Thymus (tissue), 11 donors: Measurements from ENCODE around the gene PRPF6. TPM values are rescaled to one million over a fixed set of nuclear protein-coding genes. Genes with fewer than 3 reads are reported as not detected.

Source experiments
- DNase-seq, 9 donors: peaks; one replicate each; pipeline ENCODE4 v3.0.0-alpha.2; 2013; ENCODE audit warnings: low spot score in 9 of 9, low read depth in 6 of 9, missing footprints in 1 of 9
- H3K27ac ChIP-seq, 2 donors: one replicate each; pipeline ENCODE4 v1.5.1; 2013; ENCODE audit warnings: control low read depth in 1 of 2, low read depth in 1 of 2, low read length in 1 of 2, mild to moderate bottlenecking in 1 of 2, moderate library complexity in 1 of 2
- H3K27me3 ChIP-seq, 2 donors: one replicate each; pipeline ENCODE4 v1.5.1; 2013; ENCODE audit warnings: low read length in 1 of 2; ENCODE audit not compliant: control insufficient read depth in 2 of 2, insufficient read depth in 1 of 2
- H3K36me3 ChIP-seq, 2 donors: one replicate each; pipeline ENCODE4 v1.5.1; 2013; ENCODE audit warnings: low read length in 1 of 2, mild to moderate bottlenecking in 1 of 2, moderate library complexity in 1 of 2; ENCODE audit not compliant: control insufficient read depth in 2 of 2, insufficient read depth in 2 of 2
- H3K4me1 ChIP-seq, 2 donors: one replicate each; pipeline ENCODE4 v1.5.1; 2013; ENCODE audit warnings: low read length in 2 of 2; ENCODE audit not compliant: control insufficient read depth in 2 of 2, insufficient read depth in 2 of 2
- H3K4me3 ChIP-seq, 2 donors: one replicate each; pipeline ENCODE4 v1.5.1; 2013; ENCODE audit warnings: low read length in 2 of 2, control low read depth in 1 of 2, mild to moderate bottlenecking in 1 of 2
- H3K9me3 ChIP-seq, 2 donors: one replicate each; pipeline ENCODE4 v1.5.1; 2013; ENCODE audit warnings: low read length in 1 of 2, mild to moderate bottlenecking in 1 of 2; ENCODE audit not compliant: control insufficient read depth in 2 of 2, insufficient read depth in 1 of 2
- WGBS: extraction: QIAGEN DNeasy Blood & Tissue Kit; methylation state at CpG from one replicate; pipeline ENCODE4 v1.1.7; 2013; 5-methylcytosine and 5-hydroxymethylcytosine counted together
- polyA plus RNA-seq: library from polyadenylated mRNA; stranded (reverse); fragments of 200-250 nt; gene quantifications from one replicate; pipeline ENCODE4 v1.2.3, GENCODE V29; 2013
- total RNA-seq: library from RNA; stranded (reverse); fragments of 120-200 nt; gene quantifications from one replicate; pipeline ENCODE4 v1.2.4, GENCODE V29; 2013
- donor health status: healthy.

Gene PRPF6
- total and polyA plus RNA-seq, 2 donors, result 45.1 to 56.1 TPM

DNA sequence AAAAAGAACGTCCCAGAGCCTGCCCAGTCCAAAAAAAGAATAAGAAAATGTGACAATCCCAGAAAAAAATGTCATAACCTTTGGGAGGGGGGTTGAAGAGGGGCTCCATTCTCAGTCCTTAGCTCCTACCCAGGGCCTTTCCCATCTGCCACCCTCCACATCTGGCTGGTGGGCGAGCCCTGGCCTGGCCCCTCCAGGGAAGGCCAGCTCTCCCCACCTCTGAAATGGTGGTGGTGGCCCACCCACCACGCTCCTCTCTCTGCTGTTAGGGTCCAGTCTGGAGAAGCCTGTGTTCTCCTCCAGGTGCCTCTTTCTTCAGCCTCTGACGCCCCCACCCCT is 98.0 kb downstream of the PRPF6 start:
- Histone ChIP-seq H3K4me1 (peaks cover 37 to 66% of the 10 kb centered on the region in 2 donors), H3K27ac (peak overlapping the region; percentile 62 to 93), H3K27me3 (peaks cover 17 to 49% of the 10 kb centered on the region in 2 donors), H3K9me3 (peaks cover 1 to 8% of the 10 kb centered on the region in 2 donors), H3K36me3 (peaks cover 17 to 22% of the 10 kb centered on the region in 2 donors), H3K4me3 (peak overlapping the region; percentile 71 to 83)
- WGBS, result 2% methylated on average over 4 of the region's 4 CpGs
- DNase-seq, result no peak

DNA sequence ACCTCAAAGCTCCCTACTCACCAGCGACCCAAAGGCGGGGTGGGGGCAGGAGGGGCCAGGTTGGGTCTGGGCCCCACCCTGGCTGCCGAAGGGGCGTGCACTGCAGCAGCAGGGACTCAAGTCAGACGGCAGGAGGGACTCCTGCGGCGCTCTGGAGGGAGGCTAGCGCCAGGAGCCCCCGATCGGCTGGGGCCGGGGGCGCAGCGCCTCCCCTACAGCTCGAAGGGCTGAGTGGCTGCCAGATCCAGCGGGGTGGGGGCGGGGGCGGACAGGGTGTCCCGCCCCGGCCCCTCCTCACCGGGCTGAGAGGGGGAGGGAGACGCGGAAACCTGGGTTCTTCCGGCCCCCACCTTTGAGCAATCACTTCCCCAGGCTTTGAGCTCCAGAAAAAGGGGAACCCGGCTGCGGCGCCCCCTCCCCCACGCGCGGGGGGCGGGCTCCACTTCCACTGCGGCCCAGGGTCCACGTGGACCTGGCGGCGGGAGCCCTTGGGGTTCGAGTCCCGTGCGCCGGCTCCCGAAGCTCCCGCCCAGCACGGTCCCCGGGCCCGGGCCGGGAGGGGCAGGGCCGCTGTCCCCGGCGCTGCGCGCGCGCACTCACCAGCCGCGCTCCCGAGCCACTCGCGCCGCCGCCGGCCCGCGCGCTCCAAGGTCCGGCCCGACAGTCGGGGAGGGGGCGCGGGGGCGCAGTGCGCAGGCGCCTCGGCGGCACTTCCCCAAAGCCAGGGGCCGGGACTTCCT is 98.5 kb downstream of the PRPF6 start, which contains the start of gene RGS19:
TSS of gene RGS19 (minus strand) at position 246 of the 740 bp plus-strand sequence. CDS start 2,632 bp downstream, outside the sequence.
- H3K4me1 ChIP-seq, result peaks cover 43 to 70% of the 10 kb centered on the region in 2 donors
- WGBS, result under 1% methylated on average over 73 of the region's 73 CpGs

GRCh38 chr20:64080013-64080812 is 99.3 kb downstream of the PRPF6 start, which contains the start of gene OPRL1:
OPRL1 (plus strand) TSS chr20:64080082; CDS start chr20:64092721, 12,639 bp downstream.
- Histone ChIP-seq H3K9me3 (peaks cover 1 to 8% of the 10 kb centered on the region in 2 donors), H3K4me3 (peak within 1 kb of the TSS; percentile 71 to 83), H3K36me3 (peaks cover 4 to 9% of the 10 kb centered on the region in 2 donors), H3K4me1 (peaks cover 43 to 74% of the 10 kb centered on the region in 2 donors), H3K27ac (peak within 1 kb of the TSS; percentile 62 to 93), H3K27me3 (peaks cover 30 to 62% of the 10 kb centered on the region in 2 donors)
- peak in 1 of 9 donors; percentile 51 for DNase-seq
- WGBS, result 7% methylated on average over 62 of the region's 62 CpGs

More for the DNA sequence above, 98.5 kb downstream of the PRPF6 start, which contains the start of gene RGS19:
- Histone ChIP-seq H3K4me3 (peak within 1 kb of the TSS; percentile 71 to 83), H3K27ac (peak within 1 kb of the TSS; percentile 93 to 95), H3K36me3 (peaks cover 12 to 17% of the 10 kb centered on the region in 2 donors), H3K27me3 (peaks cover 23 to 54% of the 10 kb centered on the region in 2 donors), H3K9me3 (peaks cover 1 to 8% of the 10 kb centered on the region in 2 donors)
- DNase-seq, result peak in 4 of 9 donors; percentile 47 to 85 (median 70)

DNA sequence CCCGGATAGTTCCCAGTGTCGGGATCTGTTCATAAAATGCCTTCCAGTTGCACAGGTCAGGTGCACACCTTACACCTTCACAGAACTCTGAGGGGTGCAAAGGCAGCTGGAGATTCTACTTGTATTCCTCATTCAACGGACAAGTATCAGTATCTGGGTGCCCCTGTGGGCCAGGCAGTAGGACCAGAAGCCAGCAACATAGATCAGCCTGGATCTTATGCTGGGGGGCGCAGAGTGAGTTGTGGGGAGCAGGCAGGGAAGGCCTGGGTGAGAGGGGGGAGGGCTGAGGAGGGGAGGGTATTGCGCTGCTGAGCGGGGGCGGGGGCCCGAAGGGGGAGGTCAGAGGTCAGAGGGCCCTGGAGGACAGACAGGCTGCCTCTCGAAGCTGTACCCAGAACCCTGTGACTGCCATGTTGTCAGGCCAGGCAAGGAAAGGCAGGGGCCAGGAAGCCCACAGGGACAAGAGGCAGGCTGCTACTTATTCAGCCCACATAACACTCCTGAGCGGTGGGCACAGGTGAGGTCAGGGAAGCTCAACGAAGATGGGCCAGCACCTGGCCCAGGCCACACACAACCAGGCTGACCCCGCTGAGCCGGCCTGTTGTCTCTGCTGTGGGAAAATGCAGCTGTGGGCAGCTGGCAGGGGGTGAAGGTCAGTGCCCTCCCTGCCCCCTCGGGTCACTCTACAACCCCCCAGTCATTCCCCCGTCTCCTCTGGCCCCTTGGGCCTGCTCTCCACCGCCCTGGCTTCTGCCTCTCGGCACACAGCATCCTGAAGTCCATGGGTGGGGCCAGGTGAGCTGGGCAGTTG is 100.1 kb downstream of the PRPF6 start:
- Histone ChIP-seq H3K4me1 (peaks cover 43 to 73% of the 10 kb centered on the region in 2 donors), H3K27ac (peak overlapping the region in 1 of 2 donors; percentile 37), H3K27me3 (peaks cover 34 to 70% of the 10 kb centered on the region in 2 donors), H3K9me3 (peaks cover 1 to 9% of the 10 kb centered on the region in 2 donors), H3K36me3 (peaks cover 0 to 5% of the 10 kb centered on the region in 2 donors), H3K4me3 (peak overlapping the region in 1 of 2 donors; percentile 46)
- WGBS, result 91% methylated on average over 17 of the region's 17 CpGs
- no peak for DNase-seq

DNA sequence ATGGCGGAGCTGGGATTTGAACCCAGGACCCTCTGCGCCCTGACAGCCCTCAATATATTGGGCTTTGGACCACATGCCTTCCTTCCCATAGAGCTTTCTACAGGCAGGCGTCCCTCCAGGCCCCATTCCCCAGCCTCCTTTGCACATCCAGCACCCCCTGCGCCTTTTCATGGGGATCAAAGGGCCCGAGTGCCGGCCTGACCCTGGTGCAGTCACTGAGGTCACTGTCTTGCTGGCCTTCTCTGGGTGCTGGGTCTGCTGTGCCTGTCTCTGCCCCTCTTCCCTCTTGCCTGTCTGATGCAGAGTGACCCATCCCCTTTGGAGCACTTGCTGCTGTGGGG is 100.7 kb downstream of the PRPF6 start:
- Histone ChIP-seq H3K27me3 (peaks cover 36 to 76% of the 10 kb centered on the region in 2 donors), H3K27ac (no peak overlapping the region), H3K9me3 (peaks cover under 1 to 13% of the 10 kb centered on the region in 2 donors), H3K4me3 (no peak overlapping the region), H3K4me1 (peaks cover 41 to 68% of the 10 kb centered on the region in 2 donors), H3K36me3 (no peaks in the 10 kb centered on the region)
- no peak for DNase-seq
- 99% methylated on average over 6 of the region's 6 CpGs for WGBS

DNA sequence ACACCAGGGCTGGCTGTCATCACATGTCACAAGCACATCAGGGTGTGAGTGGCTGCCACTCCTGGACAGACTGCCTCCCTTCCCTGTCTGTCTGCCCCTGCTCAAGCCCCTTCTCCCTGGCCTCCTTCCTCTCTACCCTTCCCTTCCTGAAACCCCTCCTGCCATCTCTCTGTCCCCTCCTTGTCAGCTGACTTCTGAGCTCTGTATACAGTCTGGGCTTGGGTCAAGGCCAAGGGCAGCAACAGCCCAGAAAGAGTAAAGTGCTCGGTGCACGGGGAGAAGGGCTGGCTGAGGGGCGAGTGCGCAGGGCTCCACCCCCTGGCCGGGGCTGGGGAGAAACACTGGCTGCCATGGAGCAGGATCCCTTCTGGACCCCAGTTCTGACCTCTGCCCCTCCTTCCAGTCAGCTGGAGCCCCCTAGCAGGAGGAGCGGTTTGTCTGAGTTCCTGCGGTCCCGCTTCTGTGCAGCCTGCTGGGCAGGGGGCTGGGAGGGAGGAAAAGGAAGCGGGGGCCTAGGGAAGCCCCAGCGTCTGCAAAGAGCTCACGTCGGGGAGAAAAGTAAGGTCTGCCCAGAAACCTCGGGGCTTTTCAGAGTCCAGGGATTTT is 101.3 kb downstream of the PRPF6 start:
- Histone ChIP-seq H3K27me3 (peaks cover 36 to 79% of the 10 kb centered on the region in 2 donors), H3K9me3 (peaks cover 3 to 18% of the 10 kb centered on the region in 2 donors), H3K4me3 (no peak overlapping the region), H3K36me3 (no peaks in the 10 kb centered on the region), H3K4me1 (peaks cover 35 to 61% of the 10 kb centered on the region in 2 donors), H3K27ac (no peak overlapping the region)
- peak in 1 of 9 donors; percentile 46 for DNase-seq
- 6% methylated on average over 13 of the region's 13 CpGs for WGBS

Other genes with a start within 250 kb of the PRPF6 start
- gene LIME1, start 244.5 kb upstream of the PRPF6 start, total RNA-seq, result 80.5 TPM
- 181 TPM for gene LIME1, start 244.5 kb upstream of the PRPF6 start, polyA plus RNA-seq
- gene SLC2A4RG, start 241.4 kb upstream of the PRPF6 start, total RNA-seq, result 33.4 TPM
- 66.1 TPM for gene SLC2A4RG, start 241.4 kb upstream of the PRPF6 start, polyA plus RNA-seq
- 5.8 TPM for gene ZBTB46, start 149.9 kb upstream of the PRPF6 start, total RNA-seq
- 3.7 TPM for gene ZBTB46, start 149.9 kb upstream of the PRPF6 start, polyA plus RNA-seq
- not detected for gene ABHD16B, start 119.6 kb upstream of the PRPF6 start, total RNA-seq
- 0.57 TPM for gene ABHD16B, start 119.6 kb upstream of the PRPF6 start, polyA plus RNA-seq
- 37.9 TPM for gene TPD52L2, start 115.9 kb upstream of the PRPF6 start, total RNA-seq
- 73.2 TPM for gene TPD52L2, start 115.9 kb upstream of the PRPF6 start, polyA plus RNA-seq
- 26.1 TPM for gene DNAJC5, start 86.0 kb upstream of the PRPF6 start, total RNA-seq
- gene DNAJC5, start 86.0 kb upstream of the PRPF6 start, polyA plus RNA-seq, result 23.3 TPM
- 21.2 TPM for gene UCKL1, start 24.7 kb upstream of the PRPF6 start, total RNA-seq
- gene UCKL1, start 24.7 kb upstream of the PRPF6 start, polyA plus RNA-seq, result 51.8 TPM
- 10.0 TPM for gene ZNF512B, start 11.2 kb upstream of the PRPF6 start, total RNA-seq
- gene ZNF512B, start 11.2 kb upstream of the PRPF6 start, polyA plus RNA-seq, result 13.4 TPM
- 3.4 TPM for gene SAMD10, start 1.5 kb upstream of the PRPF6 start, total RNA-seq
- 10.5 TPM for gene SAMD10, start 1.5 kb upstream of the PRPF6 start, polyA plus RNA-seq
- 17.0 TPM for gene C20orf204, start 55.0 kb downstream of the PRPF6 start, total RNA-seq
- 8.2 TPM for gene C20orf204, start 55.0 kb downstream of the PRPF6 start, polyA plus RNA-seq
- gene SOX18, start 68.5 kb downstream of the PRPF6 start, total RNA-seq, result 0.66 TPM
- gene SOX18, start 68.5 kb downstream of the PRPF6 start, polyA plus RNA-seq, result 17.2 TPM
- gene TCEA2, start 82.1 kb downstream of the PRPF6 start, total RNA-seq, result 24.6 TPM
- gene TCEA2, start 82.1 kb downstream of the PRPF6 start, polyA plus RNA-seq, result 53.2 TPM
- 42.8 TPM for gene RGS19, start 98.4 kb downstream of the PRPF6 start, total RNA-seq
- gene RGS19, start 98.4 kb downstream of the PRPF6 start, polyA plus RNA-seq, result 27.2 TPM
- gene OPRL1, start 99.0 kb downstream of the PRPF6 start, total RNA-seq, result 1.4 TPM
- gene OPRL1, start 99.0 kb downstream of the PRPF6 start, polyA plus RNA-seq, result 1.1 TPM
- 0.80 TPM for gene LKAAEAR1, start 103.3 kb downstream of the PRPF6 start, total RNA-seq
- gene LKAAEAR1, start 103.3 kb downstream of the PRPF6 start, polyA plus RNA-seq, result 0.14 TPM
- not detected for gene NPBWR2, start 126.4 kb downstream of the PRPF6 start, total RNA-seq
- 0.02 TPM for gene NPBWR2, start 126.4 kb downstream of the PRPF6 start, polyA plus RNA-seq
- gene MYT1, start 183.3 kb downstream of the PRPF6 start, total RNA-seq, result 0.19 TPM
- gene MYT1, start 183.3 kb downstream of the PRPF6 start, polyA plus RNA-seq, result 0.25 TPM